Activated CD8-positive, alpha-beta memory T cell treated with anti-CD3 and anti-CD28 coated beads for 24 hours (primary cell): ENCODE results near the gene SHB.

Experiments used
- DNase-seq: peaks from one replicate; pipeline ENCODE4 v3.0.0-alpha.2; 2020

SHB gene

DNA sequence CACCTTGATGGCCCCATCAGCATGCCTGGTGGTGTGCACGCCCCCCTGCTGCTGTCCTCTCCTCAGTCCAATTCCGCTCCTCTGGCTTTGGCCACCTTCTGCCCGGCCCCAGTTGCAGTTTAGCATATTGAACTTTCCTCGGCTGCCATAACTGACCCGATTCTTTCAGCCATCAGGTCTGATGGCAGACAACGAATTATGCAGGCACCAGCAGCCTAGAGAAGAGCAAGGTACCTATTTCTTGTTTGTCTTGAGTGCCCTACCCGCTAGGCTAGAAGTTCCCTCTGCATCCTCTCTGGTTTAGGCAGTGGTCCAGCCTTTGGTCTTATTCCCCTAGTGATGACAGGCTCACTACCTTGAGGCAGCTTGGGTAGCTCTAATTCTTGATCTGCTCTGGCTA lies 122.1 kb downstream of the SHB start:
- no peak for DNase-seq

DNA sequence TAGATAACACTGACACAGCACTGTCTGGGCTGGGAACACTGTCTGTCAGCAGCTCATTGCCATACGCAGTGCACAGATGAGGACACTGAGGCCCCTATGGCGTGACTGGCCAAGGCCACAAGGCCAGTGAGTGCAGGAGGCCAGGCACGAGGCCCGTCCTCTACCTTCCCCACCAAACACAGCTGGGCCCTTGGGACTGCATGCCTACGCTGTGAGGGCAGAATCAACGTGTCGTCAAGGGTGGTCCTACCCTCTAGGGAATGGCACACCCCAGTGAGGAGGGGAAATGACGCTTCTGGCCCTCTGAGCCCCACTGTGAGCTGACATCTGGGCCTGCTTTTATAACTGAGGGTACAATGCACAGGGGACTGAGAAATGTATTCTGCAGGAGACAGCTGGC lies 123.0 kb downstream of the SHB start:
- DNase-seq: no peak

DNA sequence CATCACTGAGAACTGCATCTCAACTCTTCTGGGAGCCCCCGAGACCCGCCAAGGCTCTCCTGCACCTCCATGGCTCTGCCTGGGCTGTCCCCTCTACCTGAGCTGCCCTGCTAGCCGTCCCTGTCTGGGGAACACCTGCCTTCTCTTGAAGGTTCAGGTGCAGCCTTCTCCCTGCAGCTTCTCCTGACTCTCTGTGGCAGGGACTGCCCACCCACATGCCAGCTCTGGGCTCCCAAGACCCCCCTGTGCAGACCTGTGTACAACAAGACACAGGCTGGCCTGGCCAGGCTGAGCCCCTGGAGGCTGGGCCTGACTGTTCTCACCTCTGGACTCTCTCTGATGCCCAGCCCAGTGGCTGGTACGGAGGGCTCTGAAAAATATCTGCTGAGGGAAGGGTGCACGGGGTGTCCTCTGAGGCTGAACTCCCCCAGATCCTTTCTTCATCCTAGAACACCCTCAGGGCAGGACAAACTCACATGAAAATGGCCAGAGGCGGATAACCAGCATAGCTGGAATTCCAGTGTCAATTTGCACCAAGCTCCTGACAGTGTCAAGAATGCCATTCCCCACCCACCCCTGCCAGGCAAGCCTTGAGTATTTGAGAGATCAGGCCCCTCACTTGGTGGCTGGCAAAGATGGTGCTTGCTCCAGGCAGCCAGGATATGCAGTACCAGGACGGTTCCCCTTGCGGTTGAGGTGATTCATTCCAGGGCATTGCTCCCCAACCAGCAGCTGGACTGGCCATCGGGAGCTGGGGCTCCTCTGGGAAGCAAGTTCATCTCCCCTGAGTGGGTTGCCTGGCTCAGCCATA lies 124.2 kb downstream of the SHB start:
- DNase-seq: no peak

DNA sequence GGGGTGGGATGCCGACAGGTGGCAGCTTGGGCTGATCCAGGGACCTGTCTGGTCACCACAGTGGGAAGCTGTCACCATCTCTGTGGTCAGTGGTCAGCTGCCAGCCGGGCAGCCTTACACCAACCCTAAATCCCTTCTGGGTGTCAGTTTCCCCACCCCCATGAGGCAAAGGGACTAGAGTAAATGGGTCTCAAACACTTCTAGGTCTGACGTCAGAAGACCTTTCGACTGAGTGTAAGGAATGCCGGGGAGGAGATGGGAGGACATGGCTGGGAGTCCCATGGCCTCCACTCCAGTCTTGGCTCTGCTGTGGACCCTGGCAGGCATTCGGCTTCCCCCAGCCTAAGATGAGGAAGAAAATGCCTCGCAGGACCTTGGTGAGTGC lies 124.8 kb downstream of the SHB start:
- DNase-seq: no peak

DNA sequence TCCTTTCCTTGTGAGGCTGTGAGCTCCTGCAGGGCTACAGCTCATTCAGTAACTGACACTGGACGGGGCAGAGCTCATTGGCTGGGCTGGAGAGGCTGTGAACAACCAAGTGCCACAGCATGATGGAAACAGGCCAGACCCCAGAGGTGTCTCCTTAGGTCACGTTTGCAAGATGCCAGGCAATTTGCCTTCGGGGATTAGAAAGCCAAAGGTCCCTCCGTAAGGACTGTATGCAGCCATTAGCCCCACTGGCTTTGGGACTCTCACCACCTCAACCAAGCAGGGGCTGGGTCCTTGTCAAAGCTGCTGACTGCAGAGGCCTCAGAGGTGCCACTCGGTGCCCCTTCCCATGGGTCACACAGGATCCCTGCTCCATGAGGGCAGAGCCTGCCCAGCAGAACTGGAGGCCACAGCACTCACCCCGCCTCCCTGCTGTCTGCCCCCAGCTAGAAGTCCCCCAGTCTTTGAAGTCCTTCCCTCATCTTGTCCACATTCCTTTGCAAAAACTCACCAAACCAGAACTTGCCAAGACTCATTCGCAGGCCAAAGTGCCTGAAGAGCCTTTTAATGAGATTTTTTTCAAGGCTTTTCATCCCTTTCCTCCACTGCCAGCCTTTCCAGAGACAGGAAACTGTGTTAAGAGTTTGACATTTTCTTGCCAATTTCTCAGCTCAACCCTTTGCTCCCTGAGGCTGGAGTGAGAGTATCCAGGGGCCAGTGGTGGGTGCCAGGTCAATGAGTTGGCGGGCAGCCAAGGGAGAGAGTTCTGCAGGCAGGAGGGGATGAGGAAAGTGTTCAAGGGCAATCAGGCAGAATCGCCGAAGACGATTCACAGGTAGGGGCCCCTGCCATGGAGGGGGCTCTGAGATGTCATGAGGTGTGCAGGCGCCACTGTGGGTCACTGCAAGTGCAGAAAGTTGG lies 125.4 kb downstream of the SHB start:
- DNase-seq: no peak

DNA sequence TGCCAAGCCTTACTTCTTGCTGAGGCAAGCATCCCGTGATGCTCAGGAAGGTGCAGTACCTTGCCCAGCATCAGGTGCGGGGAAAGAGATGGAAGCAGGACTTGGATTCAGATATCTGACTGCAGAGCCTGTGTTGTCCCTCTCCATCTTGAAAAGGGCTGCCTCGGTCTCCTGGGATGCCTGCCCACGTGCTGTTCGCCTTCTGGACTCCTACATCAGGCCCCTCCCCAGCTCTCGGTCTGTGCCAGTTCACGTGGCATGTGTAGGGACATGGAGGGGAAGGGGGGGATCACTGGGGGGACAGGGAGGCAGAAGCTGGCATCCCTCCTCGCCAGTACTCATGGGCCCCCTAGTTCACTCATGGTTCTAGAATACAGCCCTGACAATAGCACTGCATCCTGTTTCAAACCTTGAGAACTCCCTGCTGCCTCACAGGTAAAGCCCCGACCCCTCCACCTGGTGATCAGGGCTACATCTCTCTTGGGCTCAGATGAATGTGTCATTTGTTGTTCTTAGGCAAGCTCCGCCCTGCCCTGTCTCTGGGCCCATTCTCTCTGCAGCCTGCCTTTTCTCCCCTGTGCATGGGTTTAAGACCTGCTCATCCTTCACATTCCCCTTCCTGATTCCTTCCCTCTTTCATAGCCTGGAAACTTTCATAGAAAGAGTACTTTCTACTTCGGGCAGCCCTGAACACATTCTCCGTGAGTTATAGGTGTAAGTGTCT lies 126.2 kb downstream of the SHB start:
- no peak for DNase-seq

DNA sequence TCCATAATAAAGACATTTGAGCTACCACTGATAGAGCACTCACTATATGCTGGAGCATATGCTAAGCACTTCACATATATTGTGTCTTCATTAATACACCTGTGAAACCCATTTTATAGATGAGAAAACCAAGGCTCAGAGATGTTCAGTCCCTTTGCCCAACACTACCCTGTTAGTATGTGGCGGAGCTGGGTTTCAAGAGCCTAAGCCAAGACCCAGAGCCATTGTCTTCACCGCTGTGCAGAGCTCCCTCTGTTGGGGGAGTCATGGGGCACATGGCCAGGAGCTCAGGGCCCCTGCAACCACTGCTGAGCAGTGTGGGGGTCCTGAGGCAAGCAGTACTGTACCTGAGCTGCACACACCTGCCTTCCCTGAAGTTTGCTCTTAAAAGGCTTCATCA lies 127.8 kb downstream of the SHB start:
- no peak for DNase-seq

DNA sequence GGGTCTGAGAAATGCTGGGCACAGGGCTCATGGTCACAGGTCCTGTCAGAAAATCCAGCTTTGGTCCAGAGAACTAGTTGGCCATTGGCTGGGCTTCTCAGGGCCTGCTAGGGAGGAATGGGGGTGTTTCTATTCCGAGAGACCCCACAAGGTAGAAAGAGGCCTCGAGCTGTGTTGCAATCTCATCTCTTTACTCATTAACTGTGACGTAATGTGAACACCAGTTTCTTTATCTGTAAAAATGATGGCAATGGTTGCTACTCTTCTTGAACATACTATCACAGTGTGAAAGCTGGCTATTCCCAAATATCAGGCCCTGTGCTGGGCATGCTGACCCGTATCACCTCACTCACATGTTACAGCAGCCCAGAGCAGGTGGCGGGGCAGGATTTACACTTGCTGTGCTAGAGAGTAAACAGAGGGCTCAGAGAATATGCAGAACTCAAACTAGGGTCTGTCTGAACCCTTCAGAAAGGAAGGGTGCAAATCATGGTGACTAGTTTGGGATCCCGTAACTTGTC lies 129.4 kb downstream of the SHB start:
- DNase-seq: no peak

DNA sequence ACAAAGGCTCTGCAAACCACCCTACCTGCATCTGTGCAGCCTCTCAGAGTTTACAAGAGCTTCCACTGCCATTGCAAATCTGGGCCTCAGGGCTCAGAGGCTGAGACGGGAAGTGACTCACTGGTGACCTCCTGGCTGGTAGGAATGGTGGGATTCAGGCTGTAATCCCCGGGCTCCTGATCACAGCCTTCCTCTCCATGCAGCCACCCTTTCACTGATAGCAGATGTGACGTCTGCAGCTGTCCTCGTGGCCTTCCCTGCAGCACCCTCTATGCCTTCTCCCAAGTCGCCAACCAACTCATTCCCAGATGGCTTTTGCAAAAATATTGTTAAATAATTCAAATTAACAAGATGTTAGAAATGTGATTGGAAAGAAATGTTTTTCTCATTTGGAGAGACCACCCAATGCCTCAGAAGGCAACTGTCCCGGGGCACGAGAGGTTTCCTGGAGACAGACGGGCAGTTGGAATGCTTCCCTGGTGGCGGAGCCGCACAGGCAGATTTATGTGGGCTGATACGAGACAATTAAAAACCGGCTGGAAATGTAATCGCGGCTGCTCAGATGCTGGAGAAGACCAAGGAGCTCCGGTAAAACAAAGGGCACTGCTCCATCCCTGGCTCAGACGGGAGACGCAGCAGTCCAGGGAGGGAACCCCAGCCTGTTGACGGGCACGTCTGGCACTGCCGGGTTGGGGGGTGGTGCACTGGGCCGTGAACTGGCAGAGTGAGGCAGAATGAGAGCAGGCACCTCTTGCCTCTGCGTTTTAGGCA lies 130.7 kb downstream of the SHB start:
- DNase-seq: no peak

DNA sequence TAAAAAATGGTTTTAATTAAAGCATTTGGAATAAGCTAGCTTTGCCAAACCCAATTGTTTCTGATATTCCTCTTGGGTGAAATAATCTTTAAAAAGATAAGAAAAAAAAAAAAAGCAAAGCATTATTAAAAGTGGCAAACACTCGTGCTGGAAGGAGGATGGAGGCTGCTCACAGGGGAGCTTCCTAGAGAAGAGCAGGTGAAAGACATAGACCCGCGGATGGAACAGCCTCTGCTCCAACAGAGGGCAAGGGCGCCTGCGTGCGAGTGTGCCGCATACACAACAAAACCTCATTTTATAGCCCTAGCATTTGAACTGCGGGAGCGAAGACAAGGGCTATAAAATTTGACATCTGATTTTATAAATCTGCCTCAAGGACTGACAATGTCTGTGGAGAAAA lies 131.7 kb downstream of the SHB start:
- no peak for DNase-seq

DNA sequence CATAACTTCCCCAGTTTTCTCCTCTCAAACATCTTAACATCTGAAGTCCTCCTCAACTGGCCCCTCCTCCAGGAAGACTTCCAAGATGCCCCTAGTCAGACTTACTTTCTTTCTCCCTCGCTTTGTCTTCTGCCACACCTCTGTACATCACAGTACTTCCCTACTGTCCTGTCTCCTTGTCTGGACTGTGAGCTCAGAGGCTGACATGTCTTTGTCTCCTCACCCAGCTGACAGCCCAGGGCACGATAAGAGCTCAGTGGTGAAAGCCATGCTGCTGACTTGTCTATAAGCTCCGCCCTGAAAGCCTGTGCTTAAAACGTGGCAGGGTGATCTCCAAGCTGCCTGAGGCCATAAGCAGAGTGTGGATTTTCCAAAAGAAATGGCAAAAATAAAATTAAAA lies 132.1 kb downstream of the SHB start:
- no peak for DNase-seq

DNA sequence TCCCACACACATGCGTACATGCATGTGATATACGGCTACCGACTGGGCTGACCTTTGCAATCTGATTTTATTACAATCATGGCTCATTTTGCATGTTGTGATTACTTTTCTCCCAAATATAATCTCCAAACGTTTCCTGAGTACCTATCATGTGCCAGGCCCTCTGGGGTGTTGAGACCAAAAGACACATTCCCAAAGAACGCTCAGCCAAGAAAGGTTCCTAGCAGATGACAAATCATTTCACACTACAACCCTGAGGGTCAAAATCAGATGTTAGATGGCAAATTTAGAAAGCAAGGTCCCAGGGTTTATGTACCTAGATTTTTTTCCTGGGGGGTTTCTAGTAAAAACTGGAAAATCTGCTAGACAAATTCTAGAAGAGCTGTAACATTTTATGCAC lies 132.7 kb downstream of the SHB start:
- no peak for DNase-seq

DNA sequence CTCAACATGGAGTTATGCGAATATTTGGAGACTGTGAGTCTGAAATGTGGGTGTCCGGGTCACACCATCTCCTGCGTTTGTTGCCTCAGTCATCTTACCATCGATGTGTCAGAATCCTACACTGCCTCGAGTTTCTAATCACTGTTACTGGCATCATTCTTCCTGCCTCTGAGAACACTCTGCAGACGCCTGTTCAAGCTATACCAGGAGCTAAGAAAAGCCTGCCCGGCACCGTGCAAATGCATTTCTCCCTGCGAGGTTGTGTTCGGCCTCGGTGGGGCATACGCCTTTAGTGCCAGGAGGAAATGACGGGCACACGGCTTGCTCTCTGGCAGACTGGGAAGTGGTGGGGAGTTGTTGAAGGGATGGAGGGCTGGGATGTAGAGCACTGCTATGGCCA lies 133.9 kb downstream of the SHB start:
- no peak for DNase-seq

DNA sequence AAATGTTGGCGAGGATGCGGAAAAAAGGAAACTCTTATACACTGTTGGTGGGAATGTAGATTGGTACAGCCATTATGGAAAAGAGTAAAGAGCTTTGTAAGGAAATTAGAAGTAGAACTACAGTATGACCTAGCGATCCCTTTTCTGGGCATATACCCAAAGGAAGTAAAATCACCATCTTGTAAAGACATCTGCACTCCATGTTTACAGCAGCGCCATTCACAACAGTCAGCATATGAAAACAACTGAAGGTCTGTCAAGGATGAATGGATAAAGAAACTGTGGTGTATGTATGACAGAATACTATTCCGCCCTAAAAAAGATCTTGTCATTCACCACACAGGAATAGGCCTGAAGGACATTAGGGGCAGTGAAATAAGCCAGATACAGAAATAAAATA lies 137.4 kb downstream of the SHB start:
- no peak for DNase-seq

DNA sequence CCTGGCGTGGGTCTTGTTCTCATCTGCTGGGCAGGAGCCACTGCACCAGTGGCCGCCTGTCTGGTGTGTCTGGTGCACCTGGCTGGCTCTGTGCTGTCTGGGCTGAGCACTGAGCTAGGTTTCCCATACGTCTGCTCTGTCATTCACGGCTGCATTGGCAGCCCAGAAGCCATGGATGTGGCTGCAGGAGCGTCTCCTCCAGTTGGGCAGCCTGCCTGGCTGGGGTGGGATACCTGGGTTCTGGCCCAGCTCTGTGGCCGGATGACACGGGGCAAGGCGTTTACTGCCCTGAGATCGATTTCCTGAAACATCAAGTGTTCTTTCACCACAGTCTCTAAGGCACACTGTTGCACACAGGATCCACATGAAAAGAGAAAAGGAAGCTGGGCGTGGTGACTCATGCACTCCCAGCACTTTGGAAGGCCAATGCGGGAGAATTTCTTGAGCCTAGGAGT lies 139.6 kb downstream of the SHB start:
- no peak for DNase-seq

DNA sequence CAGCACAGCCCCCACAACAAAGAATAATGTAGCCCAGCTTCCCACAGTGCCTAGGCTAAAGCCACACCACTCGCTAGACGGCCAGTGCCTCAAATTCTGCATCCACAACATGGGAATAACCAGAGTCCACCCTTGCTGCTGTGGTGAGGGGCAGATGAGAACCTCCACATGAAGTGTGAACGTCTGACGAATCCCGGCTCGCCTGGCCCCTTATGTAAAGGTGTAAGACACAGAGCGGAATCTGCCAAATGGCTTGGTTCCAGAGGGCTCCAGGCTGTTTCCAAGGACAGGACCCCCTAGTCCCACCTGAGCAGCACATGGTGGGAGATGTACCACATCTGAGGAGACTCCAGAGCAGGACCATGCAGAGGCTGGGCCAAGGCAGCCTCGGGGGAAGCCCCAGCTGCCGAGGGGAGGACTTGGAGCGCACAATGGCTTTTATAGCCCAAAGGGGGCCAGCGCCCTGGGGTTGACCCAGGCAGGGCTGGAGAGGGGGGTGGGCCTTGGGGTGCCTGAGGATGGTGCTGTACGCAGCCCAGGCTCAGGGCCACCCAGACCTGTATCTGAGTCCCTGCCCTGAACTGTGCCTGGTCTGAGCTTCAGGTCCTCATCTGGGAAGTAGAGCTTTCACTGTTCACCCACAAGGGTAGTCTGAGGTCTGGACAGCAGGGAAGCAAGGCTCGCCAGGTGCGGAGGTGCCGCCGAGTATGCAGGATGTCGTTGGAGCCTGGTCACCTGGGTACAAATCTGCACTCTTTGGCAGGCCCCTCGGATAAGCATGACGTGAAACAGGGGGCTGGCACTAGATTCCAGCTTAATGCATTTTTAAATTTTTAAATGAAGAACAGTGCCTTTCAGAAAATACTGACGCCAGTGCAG lies 140.2 kb downstream of the SHB start:
- DNase-seq: no peak

DNA sequence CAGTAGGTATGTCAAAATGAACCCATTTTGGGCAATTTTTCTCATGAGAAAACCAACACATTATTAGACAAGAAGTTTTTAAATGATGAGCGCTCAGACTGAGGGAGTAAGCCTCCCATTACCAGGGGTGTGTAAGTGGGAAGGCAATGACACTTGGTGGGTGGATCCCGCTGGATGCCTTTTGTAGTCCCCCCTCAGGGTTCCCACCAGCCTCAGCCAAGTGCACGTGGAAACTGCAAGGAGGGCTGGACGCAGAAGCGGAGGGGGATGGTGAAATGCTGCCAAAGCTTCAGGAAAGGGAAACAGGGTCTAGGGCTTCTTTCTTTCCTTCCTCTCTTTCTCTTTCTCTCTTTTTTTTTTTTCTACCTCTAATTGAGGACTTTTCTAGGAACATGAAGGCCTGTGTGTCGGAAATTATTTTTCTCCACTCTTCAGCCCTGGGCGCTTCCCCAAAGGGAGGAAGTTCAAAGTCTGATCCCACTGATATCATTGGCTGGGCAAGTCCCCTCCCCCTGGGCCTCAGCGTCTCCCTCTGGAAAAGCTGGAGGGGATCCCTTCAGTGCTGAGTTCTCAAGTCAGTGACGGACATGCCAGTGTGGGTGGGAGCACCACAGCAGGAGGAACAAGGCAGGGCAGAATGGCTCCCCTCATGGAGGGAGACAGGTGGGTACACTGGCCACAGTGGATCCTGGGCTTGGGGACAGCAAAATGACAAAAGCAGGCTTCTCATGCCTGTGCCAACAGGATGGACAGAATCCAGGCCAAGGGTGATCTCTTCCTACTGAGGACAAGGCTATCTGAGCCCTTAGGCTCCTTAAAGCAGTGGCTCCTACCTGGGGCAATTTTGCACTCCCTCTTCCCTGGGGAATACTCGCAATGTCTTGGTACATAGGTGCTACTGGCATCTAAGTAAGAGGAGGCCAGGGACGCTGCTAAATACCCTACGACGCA lies 141.2 kb downstream of the SHB start:
- DNase-seq: no peak

DNA sequence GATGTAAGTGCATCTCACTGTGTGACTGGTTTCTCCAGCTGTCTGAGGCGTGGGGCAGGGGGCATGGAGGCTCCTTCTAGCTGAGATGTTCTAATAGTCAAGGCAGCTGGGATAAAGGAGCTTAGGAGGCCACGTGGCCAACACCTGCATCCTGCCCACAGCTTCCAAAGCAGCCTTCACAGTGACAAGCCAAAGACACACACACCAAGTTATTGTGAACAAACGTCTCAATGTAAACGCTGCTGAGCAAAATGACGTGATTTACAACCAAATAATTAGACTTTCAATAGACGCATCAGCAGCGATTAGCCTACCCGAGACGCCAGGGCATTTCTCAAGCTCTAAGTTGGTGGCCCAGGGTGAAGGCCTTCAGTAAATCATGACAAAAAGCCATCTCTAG lies 141.9 kb downstream of the SHB start:
- DNase-seq: no peak

DNA sequence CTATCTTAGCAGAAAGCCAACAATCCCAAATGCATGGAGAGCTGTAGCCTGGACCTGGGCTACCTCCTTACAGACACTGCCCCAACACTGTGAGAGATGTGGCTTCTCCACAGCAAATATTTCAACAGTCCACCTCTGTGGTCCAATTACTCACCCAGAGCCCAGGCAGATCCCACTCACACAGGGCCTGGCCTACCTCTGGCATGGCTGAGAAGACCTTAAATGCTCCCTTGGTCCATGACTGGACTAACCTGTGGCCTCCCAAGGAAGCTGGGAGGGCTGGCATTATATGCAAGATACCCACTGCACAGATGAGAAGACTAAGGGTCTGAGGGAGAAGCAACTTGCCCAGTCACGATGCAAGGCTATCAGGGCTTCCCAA lies 142.3 kb downstream of the SHB start:
- DNase-seq: no peak
